Mammary epithelial cell (primary cell): ENCODE results near the gene POU2F1.

Experiments used
- CTCF ChIP-seq, 2 donors: IDR thresholded peaks in 1 of 2; conservative IDR thresholded peaks in 1 of 2; 2 replicates each; pipeline ENCODE4 v1.5.1; 2011 to 2012; ENCODE audit warnings: inconsistent platforms in 2 of 2, low read length in 2 of 2, mild to moderate bottlenecking in 2 of 2, control low read depth in 1 of 2, low read depth in 1 of 2; ENCODE audit not compliant: insufficient read depth in 1 of 2; ENCODE audit errors: extremely low read depth in 1 of 2
- EZH2 ChIP-seq: IDR thresholded peaks from 2 replicates; pipeline ENCODE4 v1.6.1; 2012; ENCODE audit warnings: low read length, inconsistent platforms, borderline replicate concordance

- no peak for TF ChIP-seq CTCF (conservative IDR thresholded peaks at IDR 0.05 in 1 of 2, IDR thresholded peaks at IDR 0.05 in 1 of 2; ENCODE audit: extremely low read depth in 1 of 2, insufficient read depth in 1 of 2, low read depth in 1 of 2, low read length in 2 of 2)
- no peak for TF ChIP-seq EZH2
Observed at GRCh38 chr1:167446966-167447365, 226.3 kb downstream of the POU2F1 start.
